HepG2 (cell line): ENCODE measurements around the gene SSC5D. TPM values are rescaled to one million over a fixed set of nuclear protein-coding genes. Genes with fewer than 3 reads are reported as not detected.
A peak's percentile ranks its signal among the peaks of the same experiment; 100 is the strongest.

Experiments
- DPF2 ChIP-seq: sonication (generic); formaldehyde crosslinking; IDR thresholded peaks from 2 replicates; pipeline ENCODE4 v1.4.0; 2020; ENCODE audit warnings: mild to moderate bottlenecking, low read depth, missing genetic modification reagents, borderline replicate concordance
- HDAC2 ChIP-seq: sonication (generic); formaldehyde crosslinking; IDR thresholded peaks from 2 replicates; pipeline ENCODE4 v1.4.0; 2020; ENCODE audit warnings: missing genetic modification reagents
- SOX13 ChIP-seq, 3 experiments: fragments of 450-650 bp in 1 of 3; sonication (generic) in 1 of 3; formaldehyde crosslinking in 1 of 3; IDR thresholded peaks in 2 of 3; conservative IDR thresholded peaks in 1 of 3; 2 replicates each; pipeline versions ENCODE4 v1.5.0 to v1.6.1; 2016 to 2020; ENCODE audit warnings: antibody characterized with exemption in 1 of 3, mild to moderate bottlenecking in 1 of 3, missing compliant biosample characterization in 1 of 3, missing genetic modification reagents in 1 of 3, moderate library complexity in 1 of 3
- SP2 ChIP-seq: sonication (generic); formaldehyde crosslinking; IDR thresholded peaks from 2 replicates; pipeline ENCODE4 v1.5.1; 2020; ENCODE audit warnings: mild to moderate bottlenecking, missing genetic modification reagents
- ZNF136 ChIP-seq: sonication (generic); formaldehyde crosslinking; IDR thresholded peaks from 2 replicates; pipeline ENCODE4 v1.8.1; 2022; ENCODE audit warnings: low read depth, mild to moderate bottlenecking, moderate library complexity, missing genetic modification reagents
- polyA plus RNA-seq, 8 experiments: library from polyadenylated mRNA; depleted of rRNA in 3 of 8; stranded (reverse) in 7 of 8; unstranded in 1 of 8; fragments of >200 nt; fragmentation: Illumina TruSeq in 4 of 8; extraction: Trizol in 4 of 8; gene quantifications; 2 replicates each; pipeline versions ENCODE4 v1.2.1 to v1.2.3, GENCODE V29; 2011 to 2016; ENCODE audit warnings: low read depth in 4 of 8, missing spikeins in 1 of 8, mixed read lengths in 1 of 8; ENCODE audit not compliant: insufficient read depth in 1 of 8
- total RNA-seq, 5 experiments: library from RNA; depleted of rRNA; stranded (reverse); fragments of >200 nt; fragmentation: Illumina TruSeq; extraction: Trizol; gene quantifications; 2 replicates each; pipeline ENCODE4 v1.2.3, GENCODE V29; 2016; ENCODE audit warnings: low read depth in 1 of 5
- TF ChIP-seq, protein P1 (sequence below): sonication (generic); formaldehyde crosslinking; IDR thresholded peaks from 2 replicates; pipeline ENCODE4 v1.4.0; 2020; ENCODE audit warnings: missing genetic modification reagents
- TF ChIP-seq, protein P2 (sequence below): sonication (generic); formaldehyde crosslinking; conservative IDR thresholded peaks from 2 replicates; pipeline ENCODE4 v1.4.0; 2020; ENCODE audit warnings: mild to moderate bottlenecking, missing genetic modification reagents, moderate library complexity
- TF ChIP-seq, protein P3 (sequence below): sonication (generic); formaldehyde crosslinking; IDR thresholded peaks from 2 replicates; pipeline ENCODE4 v1.8.0; 2022; ENCODE audit warnings: mild to moderate bottlenecking, missing genetic modification reagents
- TF ChIP-seq, protein P4 (sequence below): sonication (generic); formaldehyde crosslinking; IDR thresholded peaks from 2 replicates; pipeline ENCODE4 v1.4.0; 2020; ENCODE audit warnings: missing genetic modification reagents
- TF ChIP-seq, protein P5 (sequence below): sonication (generic); formaldehyde crosslinking; IDR thresholded peaks from 2 replicates; pipeline ENCODE4 v1.4.0; 2020; ENCODE audit warnings: missing genetic modification reagents
- TF ChIP-seq, protein P6 (sequence below): sonication (generic); formaldehyde crosslinking; IDR thresholded peaks from 2 replicates; pipeline ENCODE4 v1.5.0; 2020; ENCODE audit warnings: missing genetic modification reagents

Gene SSC5D
- total and polyA plus RNA-seq, 2 of the 13 experiments (the other 11 are each of a cell fraction or from before 2014, with no cell fraction given) = not detected

DNA sequence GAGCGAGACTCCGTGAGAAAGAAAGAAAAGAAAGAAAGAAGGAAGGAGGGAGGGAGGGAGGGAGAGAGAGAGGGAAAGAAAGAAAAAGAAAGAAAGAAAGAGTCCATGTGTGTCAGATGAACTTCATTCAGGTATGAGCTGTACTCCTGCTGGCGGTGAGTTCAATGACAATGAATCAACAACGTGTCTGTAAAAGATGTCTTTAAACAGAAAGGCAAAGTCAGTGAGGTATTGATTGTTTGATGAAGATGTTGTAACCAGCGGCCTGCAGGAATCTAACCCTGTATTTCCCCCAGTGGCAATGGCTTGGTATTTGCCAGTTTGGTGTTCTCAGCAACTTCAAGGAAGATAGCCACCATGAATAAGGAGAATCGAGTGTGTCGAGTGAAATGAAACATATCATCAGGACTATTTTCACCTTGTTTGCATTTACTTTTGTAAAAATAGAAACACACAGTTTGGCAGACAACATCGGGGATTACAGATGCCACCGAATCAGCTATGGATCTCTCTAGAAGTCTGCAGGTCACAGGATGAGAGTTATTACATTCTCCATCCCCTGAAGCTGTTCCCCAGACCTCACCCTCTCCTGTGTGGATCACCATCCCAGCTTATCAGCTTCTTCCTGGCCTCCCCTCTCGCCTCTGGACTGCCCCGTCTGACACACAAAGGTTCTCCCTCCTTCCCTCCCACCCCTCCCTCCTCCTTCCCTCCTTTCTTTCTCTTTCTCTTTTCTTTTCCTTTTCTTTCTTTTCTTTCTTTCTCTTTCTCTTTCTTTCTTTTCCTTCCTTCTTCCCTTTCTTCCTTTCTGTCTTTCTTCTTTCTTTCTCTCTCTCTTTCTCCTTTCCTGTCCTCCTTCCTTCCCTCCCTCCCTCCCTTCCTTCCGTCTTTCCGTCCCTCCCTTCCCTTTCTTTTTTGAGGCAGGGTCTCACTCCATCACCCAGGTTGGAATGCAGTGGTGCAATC lies 65.3 kb downstream of the SSC5D start (continued):
- TF ChIP-seq, protein P1, sequence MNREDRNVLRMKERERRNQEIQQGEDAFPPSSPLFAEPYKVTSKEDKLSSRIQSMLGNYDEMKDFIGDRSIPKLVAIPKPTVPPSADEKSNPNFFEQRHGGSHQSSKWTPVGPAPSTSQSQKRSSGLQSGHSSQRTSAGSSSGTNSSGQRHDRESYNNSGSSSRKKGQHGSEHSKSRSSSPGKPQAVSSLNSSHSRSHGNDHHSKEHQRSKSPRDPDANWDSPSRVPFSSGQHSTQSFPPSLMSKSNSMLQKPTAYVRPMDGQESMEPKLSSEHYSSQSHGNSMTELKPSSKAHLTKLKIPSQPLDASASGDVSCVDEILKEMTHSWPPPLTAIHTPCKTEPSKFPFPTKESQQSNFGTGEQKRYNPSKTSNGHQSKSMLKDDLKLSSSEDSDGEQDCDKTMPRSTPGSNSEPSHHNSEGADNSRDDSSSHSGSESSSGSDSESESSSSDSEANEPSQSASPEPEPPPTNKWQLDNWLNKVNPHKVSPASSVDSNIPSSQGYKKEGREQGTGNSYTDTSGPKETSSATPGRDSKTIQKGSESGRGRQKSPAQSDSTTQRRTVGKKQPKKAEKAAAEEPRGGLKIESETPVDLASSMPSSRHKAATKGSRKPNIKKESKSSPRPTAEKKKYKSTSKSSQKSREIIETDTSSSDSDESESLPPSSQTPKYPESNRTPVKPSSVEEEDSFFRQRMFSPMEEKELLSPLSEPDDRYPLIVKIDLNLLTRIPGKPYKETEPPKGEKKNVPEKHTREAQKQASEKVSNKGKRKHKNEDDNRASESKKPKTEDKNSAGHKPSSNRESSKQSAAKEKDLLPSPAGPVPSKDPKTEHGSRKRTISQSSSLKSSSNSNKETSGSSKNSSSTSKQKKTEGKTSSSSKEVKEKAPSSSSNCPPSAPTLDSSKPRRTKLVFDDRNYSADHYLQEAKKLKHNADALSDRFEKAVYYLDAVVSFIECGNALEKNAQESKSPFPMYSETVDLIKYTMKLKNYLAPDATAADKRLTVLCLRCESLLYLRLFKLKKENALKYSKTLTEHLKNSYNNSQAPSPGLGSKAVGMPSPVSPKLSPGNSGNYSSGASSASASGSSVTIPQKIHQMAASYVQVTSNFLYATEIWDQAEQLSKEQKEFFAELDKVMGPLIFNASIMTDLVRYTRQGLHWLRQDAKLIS = no peak
- TF ChIP-seq, protein P2, sequence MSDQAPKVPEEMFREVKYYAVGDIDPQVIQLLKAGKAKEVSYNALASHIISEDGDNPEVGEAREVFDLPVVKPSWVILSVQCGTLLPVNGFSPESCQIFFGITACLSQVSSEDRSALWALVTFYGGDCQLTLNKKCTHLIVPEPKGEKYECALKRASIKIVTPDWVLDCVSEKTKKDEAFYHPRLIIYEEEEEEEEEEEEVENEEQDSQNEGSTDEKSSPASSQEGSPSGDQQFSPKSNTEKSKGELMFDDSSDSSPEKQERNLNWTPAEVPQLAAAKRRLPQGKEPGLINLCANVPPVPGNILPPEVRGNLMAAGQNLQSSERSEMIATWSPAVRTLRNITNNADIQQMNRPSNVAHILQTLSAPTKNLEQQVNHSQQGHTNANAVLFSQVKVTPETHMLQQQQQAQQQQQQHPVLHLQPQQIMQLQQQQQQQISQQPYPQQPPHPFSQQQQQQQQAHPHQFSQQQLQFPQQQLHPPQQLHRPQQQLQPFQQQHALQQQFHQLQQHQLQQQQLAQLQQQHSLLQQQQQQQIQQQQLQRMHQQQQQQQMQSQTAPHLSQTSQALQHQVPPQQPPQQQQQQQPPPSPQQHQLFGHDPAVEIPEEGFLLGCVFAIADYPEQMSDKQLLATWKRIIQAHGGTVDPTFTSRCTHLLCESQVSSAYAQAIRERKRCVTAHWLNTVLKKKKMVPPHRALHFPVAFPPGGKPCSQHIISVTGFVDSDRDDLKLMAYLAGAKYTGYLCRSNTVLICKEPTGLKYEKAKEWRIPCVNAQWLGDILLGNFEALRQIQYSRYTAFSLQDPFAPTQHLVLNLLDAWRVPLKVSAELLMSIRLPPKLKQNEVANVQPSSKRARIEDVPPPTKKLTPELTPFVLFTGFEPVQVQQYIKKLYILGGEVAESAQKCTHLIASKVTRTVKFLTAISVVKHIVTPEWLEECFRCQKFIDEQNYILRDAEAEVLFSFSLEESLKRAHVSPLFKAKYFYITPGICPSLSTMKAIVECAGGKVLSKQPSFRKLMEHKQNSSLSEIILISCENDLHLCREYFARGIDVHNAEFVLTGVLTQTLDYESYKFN (CRISPR knock-in tag) = peak; percentile 73
- TF ChIP-seq ZNF136 = no peak
- peak; percentile 64; the same call in 1 of the 2 replicates for TF ChIP-seq HDAC2 (CRISPR knock-in tag)
- 0 out of 2 replicates have a peak, but pooled peaks have one; percentile 24 for TF ChIP-seq SP2 (CRISPR knock-in tag)
- TF ChIP-seq, protein P3, sequence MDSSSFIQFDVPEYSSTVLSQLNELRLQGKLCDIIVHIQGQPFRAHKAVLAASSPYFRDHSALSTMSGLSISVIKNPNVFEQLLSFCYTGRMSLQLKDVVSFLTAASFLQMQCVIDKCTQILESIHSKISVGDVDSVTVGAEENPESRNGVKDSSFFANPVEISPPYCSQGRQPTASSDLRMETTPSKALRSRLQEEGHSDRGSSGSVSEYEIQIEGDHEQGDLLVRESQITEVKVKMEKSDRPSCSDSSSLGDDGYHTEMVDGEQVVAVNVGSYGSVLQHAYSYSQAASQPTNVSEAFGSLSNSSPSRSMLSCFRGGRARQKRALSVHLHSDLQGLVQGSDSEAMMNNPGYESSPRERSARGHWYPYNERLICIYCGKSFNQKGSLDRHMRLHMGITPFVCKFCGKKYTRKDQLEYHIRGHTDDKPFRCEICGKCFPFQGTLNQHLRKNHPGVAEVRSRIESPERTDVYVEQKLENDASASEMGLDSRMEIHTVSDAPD (CRISPR knock-in tag) = 0 out of 2 replicates have a peak, but pooled peaks have one; percentile 47
- peak; percentile 29; the same call in 1 of the 2 replicates for TF ChIP-seq DPF2
- TF ChIP-seq, protein P4, sequence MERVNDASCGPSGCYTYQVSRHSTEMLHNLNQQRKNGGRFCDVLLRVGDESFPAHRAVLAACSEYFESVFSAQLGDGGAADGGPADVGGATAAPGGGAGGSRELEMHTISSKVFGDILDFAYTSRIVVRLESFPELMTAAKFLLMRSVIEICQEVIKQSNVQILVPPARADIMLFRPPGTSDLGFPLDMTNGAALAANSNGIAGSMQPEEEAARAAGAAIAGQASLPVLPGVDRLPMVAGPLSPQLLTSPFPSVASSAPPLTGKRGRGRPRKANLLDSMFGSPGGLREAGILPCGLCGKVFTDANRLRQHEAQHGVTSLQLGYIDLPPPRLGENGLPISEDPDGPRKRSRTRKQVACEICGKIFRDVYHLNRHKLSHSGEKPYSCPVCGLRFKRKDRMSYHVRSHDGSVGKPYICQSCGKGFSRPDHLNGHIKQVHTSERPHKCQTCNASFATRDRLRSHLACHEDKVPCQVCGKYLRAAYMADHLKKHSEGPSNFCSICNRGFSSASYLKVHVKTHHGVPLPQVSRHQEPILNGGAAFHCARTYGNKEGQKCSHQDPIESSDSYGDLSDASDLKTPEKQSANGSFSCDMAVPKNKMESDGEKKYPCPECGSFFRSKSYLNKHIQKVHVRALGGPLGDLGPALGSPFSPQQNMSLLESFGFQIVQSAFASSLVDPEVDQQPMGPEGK (CRISPR knock-in tag) = 0 out of 2 replicates have a peak, but pooled peaks have one; percentile 9
- TF ChIP-seq, protein P5, sequence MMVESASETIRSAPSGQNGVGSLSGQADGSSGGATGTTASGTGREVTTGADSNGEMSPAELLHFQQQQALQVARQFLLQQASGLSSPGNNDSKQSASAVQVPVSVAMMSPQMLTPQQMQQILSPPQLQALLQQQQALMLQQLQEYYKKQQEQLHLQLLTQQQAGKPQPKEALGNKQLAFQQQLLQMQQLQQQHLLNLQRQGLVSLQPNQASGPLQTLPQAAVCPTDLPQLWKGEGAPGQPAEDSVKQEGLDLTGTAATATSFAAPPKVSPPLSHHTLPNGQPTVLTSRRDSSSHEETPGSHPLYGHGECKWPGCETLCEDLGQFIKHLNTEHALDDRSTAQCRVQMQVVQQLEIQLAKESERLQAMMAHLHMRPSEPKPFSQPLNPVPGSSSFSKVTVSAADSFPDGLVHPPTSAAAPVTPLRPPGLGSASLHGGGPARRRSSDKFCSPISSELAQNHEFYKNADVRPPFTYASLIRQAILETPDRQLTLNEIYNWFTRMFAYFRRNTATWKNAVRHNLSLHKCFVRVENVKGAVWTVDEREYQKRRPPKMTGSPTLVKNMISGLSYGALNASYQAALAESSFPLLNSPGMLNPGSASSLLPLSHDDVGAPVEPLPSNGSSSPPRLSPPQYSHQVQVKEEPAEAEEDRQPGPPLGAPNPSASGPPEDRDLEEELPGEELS = peak; percentile 63
- TF ChIP-seq SOX13 (IDR thresholded peaks at IDR 0.05) = no peak; the same call in 1 of the 2 replicates
- peak in 1 of 2 experiments; percentile 75; a peak in 1 of 4 replicates for TF ChIP-seq SOX13 (CRISPR knock-in tag; conservative IDR thresholded peaks at IDR 0.05 in 1 of 2, IDR thresholded peaks at IDR 0.05 in 1 of 2)
- TF ChIP-seq, protein P6, sequence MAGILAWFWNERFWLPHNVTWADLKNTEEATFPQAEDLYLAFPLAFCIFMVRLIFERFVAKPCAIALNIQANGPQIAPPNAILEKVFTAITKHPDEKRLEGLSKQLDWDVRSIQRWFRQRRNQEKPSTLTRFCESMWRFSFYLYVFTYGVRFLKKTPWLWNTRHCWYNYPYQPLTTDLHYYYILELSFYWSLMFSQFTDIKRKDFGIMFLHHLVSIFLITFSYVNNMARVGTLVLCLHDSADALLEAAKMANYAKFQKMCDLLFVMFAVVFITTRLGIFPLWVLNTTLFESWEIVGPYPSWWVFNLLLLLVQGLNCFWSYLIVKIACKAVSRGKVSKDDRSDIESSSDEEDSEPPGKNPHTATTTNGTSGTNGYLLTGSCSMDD = no peak
